Measurements from ENCODE around the gene C11orf42.

Gene C11orf42

GRCh38 chr11:6223854-6224253 lies 18.5 kb downstream of the C11orf42 start:
- TF ChIP-seq CTCF (IDR thresholded peaks at IDR 0.05; ENCODE audit: insufficient read depth, missing control alignments) = no peak
- FAIRE-seq (no peak), DNase-seq (ENCODE audit: insufficient read length, low spot score) (no peak)

- no peak for FAIRE-seq
Measured at GRCh38 chr11:6224421-6224820, 19.1 kb downstream of the C11orf42 start.

GRCh38 chr11:6225024-6225423 lies 19.7 kb downstream of the C11orf42 start:
- no peak for FAIRE-seq
- DNase-seq (ENCODE audit: insufficient read length, low spot score) = no peak
- TF ChIP-seq CTCF (IDR thresholded peaks at IDR 0.05; ENCODE audit: insufficient read depth, missing control alignments) = no peak

More at GRCh38 chr11:6224421-6224820, 19.1 kb downstream of the C11orf42 start:
- no peak for DNase-seq (ENCODE audit: insufficient read length, low spot score)
- no peak for TF ChIP-seq CTCF (IDR thresholded peaks at IDR 0.05; ENCODE audit: insufficient read depth, missing control alignments)

- DNase-seq (ENCODE audit: insufficient read length, low spot score) = no peak
- no peak for TF ChIP-seq CTCF (IDR thresholded peaks at IDR 0.05; ENCODE audit: insufficient read depth, missing control alignments)
- no peak for FAIRE-seq
Measured at GRCh38 chr11:6225896-6226295, 20.5 kb downstream of the C11orf42 start.

GRCh38 chr11:6228520-6228919 lies 23.2 kb downstream of the C11orf42 start:
- no peak for TF ChIP-seq CTCF (IDR thresholded peaks at IDR 0.05; ENCODE audit: insufficient read depth, missing control alignments)
- FAIRE-seq = no peak
- DNase-seq (ENCODE audit: insufficient read length, low spot score) = no peak

GRCh38 chr11:6229911-6230310 lies 24.6 kb downstream of the C11orf42 start:
- no peak for TF ChIP-seq CTCF (IDR thresholded peaks at IDR 0.05; ENCODE audit: insufficient read depth, missing control alignments)
- DNase-seq (ENCODE audit: insufficient read length, low spot score) (no peak), FAIRE-seq (no peak)

- FAIRE-seq (no peak), DNase-seq (ENCODE audit: insufficient read length, low spot score) (no peak)
- no peak for TF ChIP-seq CTCF (IDR thresholded peaks at IDR 0.05; ENCODE audit: insufficient read depth, missing control alignments)
Measured at GRCh38 chr11:6232899-6233298, 27.5 kb downstream of the C11orf42 start.

Data from D721Med (cell line).